Measurements from ENCODE around the gene NPIPB8. TPM values are rescaled to one million over a fixed set of nuclear protein-coding genes. Genes with fewer than 3 reads are reported as not detected.

The NPIPB8 gene
- total and polyA plus RNA-seq, 2 of the 13 experiments (the other 11 are each of a cell fraction or from before 2014, with no cell fraction given), result 0.49 to 2.3 TPM

- TF ChIP-seq ETS1 (CRISPR knock-in tag; IDR thresholded peaks at IDR 0.05), result no peak
- TF ChIP-seq CREB1 (IDR thresholded peaks at IDR 0.05), result no peak
- no peak for TF ChIP-seq CREB1 (CRISPR knock-in tag; IDR thresholded peaks at IDR 0.05)
- TF ChIP-seq MZF1 (CRISPR knock-in tag; IDR thresholded peaks at IDR 0.05; ENCODE audit: borderline replicate concordance), result no peak
- peak; percentile 100 for TF ChIP-seq MAFF (IDR thresholded peaks at IDR 0.05; ENCODE audit: low read depth, low read length)
- TF ChIP-seq ZNF639 (CRISPR knock-in tag; conservative IDR thresholded peaks at IDR 0.05), result no peak
- no peak for TF ChIP-seq NR2F2 (IDR thresholded peaks at IDR 0.05; ENCODE audit: borderline replicate concordance, low read depth)
- TF ChIP-seq ZNF142 (CRISPR knock-in tag; IDR thresholded peaks at IDR 0.05), result no peak
- no peak for TF ChIP-seq HNRNPUL1 (IDR thresholded peaks at IDR 0.05; ENCODE audit: low read depth, low read length)
- TF ChIP-seq ZNF101 (CRISPR knock-in tag; IDR thresholded peaks at IDR 0.05; ENCODE audit: borderline replicate concordance, low read depth), result no peak
- no peak for TF ChIP-seq TERF1 (CRISPR knock-in tag; IDR thresholded peaks at IDR 0.05)
- TF ChIP-seq RORA (CRISPR knock-in tag; IDR thresholded peaks at IDR 0.05), result no peak
- TF ChIP-seq ZNF839 (CRISPR knock-in tag; IDR thresholded peaks at IDR 0.05; ENCODE audit: borderline replicate concordance), result no peak
- TF ChIP-seq ZNF383 (CRISPR knock-in tag; IDR thresholded peaks at IDR 0.05; ENCODE audit: borderline replicate concordance), result no peak
- TF ChIP-seq FIP1L1 (IDR thresholded peaks at IDR 0.05; ENCODE audit: borderline replicate concordance, insufficient read depth, low read depth, low read length), result no peak
These were observed 41.7 kb upstream of the NPIPB8 start (continued) for GRCh38 chr16:28596115-28596630.

Measured in HepG2 (cell line).